Prostate gland (tissue), 2 donors: ENCODE measurements around the gene SLC25A2. TPM values are rescaled to one million over a fixed set of nuclear protein-coding genes. Genes with fewer than 3 reads are reported as not detected.

Source experiments
- DNase-seq: peaks from one replicate; pipeline ENCODE4 v3.0.0-alpha.2; 2019; ENCODE audit warnings: low spot score
- H3K27ac ChIP-seq, 2 donors: fragments of 200-600 bp; sonication (generic); 2 replicates each; pipeline ENCODE4 v1.5.1; 2017 to 2019
- H3K27me3 ChIP-seq: fragments of 200-600 bp; sonication (generic); replicated peaks from 2 replicates; pipeline ENCODE4 v1.5.1; 2019; ENCODE audit not compliant: insufficient read depth
- H3K36me3 ChIP-seq, 2 donors: fragments of 200-600 bp; sonication (generic); 1 replicate in 1 of 2; 2 replicates in 1 of 2; pipeline versions ENCODE4 v1.5.1 to v1.8.1; 2017 to 2019
- H3K4me1 ChIP-seq: fragments of 200-600 bp; sonication (generic); replicated peaks from 2 replicates; pipeline ENCODE4 v1.5.1; 2019
- H3K4me3 ChIP-seq, 2 donors: fragments of 200-600 bp; sonication (generic); 2 replicates each; pipeline ENCODE4 v1.5.1; 2017 to 2019
- H3K9me3 ChIP-seq: fragments of 200-600 bp; sonication (generic); 2 replicates; pipeline ENCODE4 v1.5.1; 2017
- POLR2A ChIP-seq: fragments of 450-650 bp; IDR thresholded peaks from one replicate; pipeline ENCODE4 v1.6.1; 2016; ENCODE audit warnings: antibody characterized with exemption, mild to moderate bottlenecking
- POLR2AphosphoS5 ChIP-seq: sonication (generic); formaldehyde crosslinking; IDR thresholded peaks from one replicate; pipeline ENCODE4 v1.6.1; 2017; ENCODE audit warnings: antibody characterized with exemption
- WGBS: methylation state at CpG from one replicate; pipeline ENCODE4 v1.1.5; 2018; 5-methylcytosine and 5-hydroxymethylcytosine counted together
- intact Hi-C: fragments of 100-400 bp; cut with DNase I; formaldehyde crosslinking; loops from one replicate; pipeline ENCODE4 v1.14.2; 2022
- total RNA-seq, 2 donors: library from RNA; depleted of rRNA; stranded (reverse); fragments of >200 nt; gene quantifications; one replicate each; pipeline ENCODE4 v1.1.0, GENCODE V29; 2016
- TF ChIP-seq, protein P1 (sequence below), 4 experiments: fragments of 200-600 bp in 2 of 4; fragments of 450-650 bp in 2 of 4; sonication (generic) in 2 of 4; IDR thresholded peaks; 1 replicate in 3 of 4; 2 replicates in 1 of 4; pipeline ENCODE4 v1.5.1; 2016 to 2019; ENCODE audit warnings: antibody characterized with exemption in 4 of 4, mild to moderate bottlenecking in 2 of 4, moderate library complexity in 2 of 4

The SLC25A2 gene
- total RNA-seq, 2 donors from 2014 or later, result 0.23 to 4.4 TPM

GRCh38 chr5:141306630-141307029 is 2.8 kb upstream of the SLC25A2 start:
- no peaks in the 10 kb centered on the region for H3K36me3 ChIP-seq
- 92% methylated on average over 1 of the region's 1 CpG for WGBS
- H3K4me1 ChIP-seq, result no peaks in the 10 kb centered on the region
- intact Hi-C loops, result no loop called here
- no peak overlapping the region for H3K4me3 ChIP-seq
- H3K27me3 ChIP-seq, result no peaks in the 10 kb centered on the region
- TF ChIP-seq POLR2A, result no peak
- TF ChIP-seq POLR2AphosphoS5, result no peak
- TF ChIP-seq, protein P1, sequence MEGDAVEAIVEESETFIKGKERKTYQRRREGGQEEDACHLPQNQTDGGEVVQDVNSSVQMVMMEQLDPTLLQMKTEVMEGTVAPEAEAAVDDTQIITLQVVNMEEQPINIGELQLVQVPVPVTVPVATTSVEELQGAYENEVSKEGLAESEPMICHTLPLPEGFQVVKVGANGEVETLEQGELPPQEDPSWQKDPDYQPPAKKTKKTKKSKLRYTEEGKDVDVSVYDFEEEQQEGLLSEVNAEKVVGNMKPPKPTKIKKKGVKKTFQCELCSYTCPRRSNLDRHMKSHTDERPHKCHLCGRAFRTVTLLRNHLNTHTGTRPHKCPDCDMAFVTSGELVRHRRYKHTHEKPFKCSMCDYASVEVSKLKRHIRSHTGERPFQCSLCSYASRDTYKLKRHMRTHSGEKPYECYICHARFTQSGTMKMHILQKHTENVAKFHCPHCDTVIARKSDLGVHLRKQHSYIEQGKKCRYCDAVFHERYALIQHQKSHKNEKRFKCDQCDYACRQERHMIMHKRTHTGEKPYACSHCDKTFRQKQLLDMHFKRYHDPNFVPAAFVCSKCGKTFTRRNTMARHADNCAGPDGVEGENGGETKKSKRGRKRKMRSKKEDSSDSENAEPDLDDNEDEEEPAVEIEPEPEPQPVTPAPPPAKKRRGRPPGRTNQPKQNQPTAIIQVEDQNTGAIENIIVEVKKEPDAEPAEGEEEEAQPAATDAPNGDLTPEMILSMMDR (IDR thresholded peaks at IDR 0.05), result no peak
- no peaks in the 10 kb centered on the region for H3K9me3 ChIP-seq
- H3K27ac ChIP-seq, result no peak overlapping the region
- no peak for DNase-seq

GRCh38 chr5:141298376-141298775 is 5.5 kb downstream of the SLC25A2 start:
- H3K4me3 ChIP-seq, result no peak overlapping the region
- H3K4me1 ChIP-seq, result no peaks in the 10 kb centered on the region
- TF ChIP-seq POLR2A, result no peak
- no peak for TF ChIP-seq POLR2AphosphoS5
- TF ChIP-seq, protein P1 (IDR thresholded peaks at IDR 0.05), result no peak
- 90% methylated on average over 4 of the region's 4 CpGs for WGBS
- no peak for DNase-seq
- no peak overlapping the region for H3K27ac ChIP-seq
- no peaks in the 10 kb centered on the region for H3K9me3 ChIP-seq
- H3K36me3 ChIP-seq, result no peaks in the 10 kb centered on the region
- intact Hi-C loops, result no loop called here
- H3K27me3 ChIP-seq, result no peaks in the 10 kb centered on the region

DNA sequence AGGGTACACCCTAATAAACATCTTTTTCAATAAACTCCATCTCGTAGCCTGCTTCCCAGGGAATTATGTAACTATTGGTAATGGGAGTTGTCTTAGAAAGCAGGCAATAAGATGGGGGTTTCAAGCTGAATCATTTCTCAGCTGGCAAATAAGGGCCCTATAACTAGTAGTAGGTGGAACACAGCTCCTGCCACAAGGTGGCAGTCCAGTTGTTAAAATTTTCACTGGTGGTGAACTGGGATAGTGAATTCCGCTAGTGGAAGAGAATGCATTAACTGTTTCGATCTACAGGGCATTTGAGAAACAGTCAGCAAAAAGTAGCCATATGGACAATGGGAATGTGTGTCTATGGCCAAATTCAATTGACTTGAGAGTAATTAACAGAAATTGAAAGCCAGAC is 30.9 kb downstream of the SLC25A2 start:
- 73% methylated on average over 3 of the region's 3 CpGs for WGBS
- no peaks in the 10 kb centered on the region for H3K27me3 ChIP-seq
- TF ChIP-seq, protein P1 (IDR thresholded peaks at IDR 0.05), result no peak
- TF ChIP-seq POLR2AphosphoS5 (no peak), POLR2A (no peak)
- H3K36me3 ChIP-seq, result no peaks in the 10 kb centered on the region
- H3K27ac ChIP-seq, result no peak overlapping the region
- H3K4me1 ChIP-seq, result no peaks in the 10 kb centered on the region
- no peak for DNase-seq
- no peak overlapping the region for H3K4me3 ChIP-seq
- no peaks in the 10 kb centered on the region for H3K9me3 ChIP-seq
- intact Hi-C loops, result no loop called here

DNA sequence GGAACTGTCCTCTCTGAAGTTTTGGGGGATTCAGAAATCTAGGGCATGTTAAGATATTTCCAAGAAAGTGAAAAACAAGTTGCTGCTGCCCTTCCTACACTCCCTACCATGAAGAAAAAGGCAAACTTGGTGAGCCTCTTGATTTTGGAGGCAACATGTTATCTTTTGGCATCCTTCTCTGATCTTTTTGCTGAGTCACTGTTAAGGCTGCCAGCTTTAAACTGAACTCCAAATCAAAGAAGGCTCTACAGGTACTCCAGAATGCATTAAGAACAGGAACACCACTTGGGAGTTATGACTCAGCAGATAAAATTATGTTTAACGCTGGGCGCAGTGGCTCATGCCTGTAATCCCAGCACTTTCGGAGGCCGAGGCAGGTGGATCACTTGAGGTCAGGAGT is 34.7 kb downstream of the SLC25A2 start:
- intact Hi-C loops, result no loop called here
- H3K9me3 ChIP-seq, result peaks cover 4% of the 10 kb centered on the region
- 96% methylated on average over 4 of the region's 4 CpGs for WGBS

GRCh38 chr5:141261238-141261546 is 42.7 kb downstream of the SLC25A2 start:
- no peaks in the 10 kb centered on the region for H3K9me3 ChIP-seq
- no peak for DNase-seq
- no peaks in the 10 kb centered on the region for H3K27me3 ChIP-seq
- no peaks in the 10 kb centered on the region for H3K36me3 ChIP-seq
- H3K27ac ChIP-seq, result no peak overlapping the region
- no peaks in the 10 kb centered on the region for H3K4me1 ChIP-seq
- TF ChIP-seq POLR2AphosphoS5, result no peak
- TF ChIP-seq, protein P1 (IDR thresholded peaks at IDR 0.05), result no peak
- intact Hi-C loops, result no loop called here
- H3K4me3 ChIP-seq, result no peak overlapping the region
- WGBS, result 70% methylated on average over 1 of the region's 1 CpG

More for the DNA sequence above, 34.7 kb downstream of the SLC25A2 start:
- Histone ChIP-seq H3K4me1 (no peaks in the 10 kb centered on the region), H3K27ac (no peak overlapping the region), H3K4me3 (no peak overlapping the region), H3K36me3 (no peaks in the 10 kb centered on the region), H3K27me3 (no peaks in the 10 kb centered on the region)
- TF ChIP-seq POLR2AphosphoS5 (no peak), POLR2A (no peak)
- TF ChIP-seq, protein P1 (IDR thresholded peaks at IDR 0.05), result no peak
- DNase-seq, result no peak
